ENCODE measurements around the gene MYOZ3. TPM values are rescaled to one million over a fixed set of nuclear protein-coding genes. Genes with fewer than 3 reads are reported as not detected.

Gene MYOZ3
- total RNA-seq, 1 donor from 2014 or later, result 5.5 TPM

DNA sequence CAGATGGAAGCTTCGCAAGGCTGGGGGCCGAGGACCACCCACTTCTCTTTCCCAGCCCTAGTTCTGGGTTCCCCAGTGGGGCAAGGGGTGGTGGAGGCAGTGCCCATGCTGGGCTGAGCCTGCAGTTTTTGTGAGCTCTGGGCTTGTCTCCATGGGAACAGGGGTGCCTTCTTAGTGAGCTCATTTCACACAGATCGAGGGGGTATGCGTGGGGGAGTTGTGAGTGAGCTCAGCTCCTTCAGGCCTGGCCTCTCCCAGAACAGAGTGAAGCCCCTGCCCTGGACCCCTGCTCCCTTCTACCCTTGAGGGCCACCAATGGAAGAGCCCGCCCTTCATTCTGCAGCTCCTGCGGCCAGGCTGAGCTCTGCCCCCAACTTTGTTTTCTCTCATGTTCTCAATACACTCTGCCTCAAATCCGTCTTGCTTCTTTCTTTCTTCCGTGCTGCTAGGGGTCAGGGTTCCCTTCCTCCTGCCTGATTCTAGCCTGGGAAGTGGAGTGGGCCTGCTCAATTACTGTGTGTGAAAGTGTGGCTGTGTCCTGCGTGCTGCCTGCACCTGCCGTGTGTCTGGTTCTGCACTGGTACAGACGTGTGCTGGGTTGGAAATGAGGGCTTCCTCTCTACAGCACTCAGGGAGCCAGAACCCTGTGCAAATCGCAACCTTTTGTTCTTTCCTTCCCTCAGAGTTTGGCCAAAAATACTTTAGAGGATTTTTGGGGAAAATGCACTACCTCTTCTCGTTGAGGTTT, 9.0 kb upstream of the MYOZ3 start:
- intact Hi-C loops (cut with DNase I), result loop anchor here (10.0 kb wide), 1 partner anchor 197 kb away; no protein-coding TSS in a partner anchor
- DNase-seq (ENCODE audit: missing footprints), result no peak
- ATAC-seq, result no peak

DNA sequence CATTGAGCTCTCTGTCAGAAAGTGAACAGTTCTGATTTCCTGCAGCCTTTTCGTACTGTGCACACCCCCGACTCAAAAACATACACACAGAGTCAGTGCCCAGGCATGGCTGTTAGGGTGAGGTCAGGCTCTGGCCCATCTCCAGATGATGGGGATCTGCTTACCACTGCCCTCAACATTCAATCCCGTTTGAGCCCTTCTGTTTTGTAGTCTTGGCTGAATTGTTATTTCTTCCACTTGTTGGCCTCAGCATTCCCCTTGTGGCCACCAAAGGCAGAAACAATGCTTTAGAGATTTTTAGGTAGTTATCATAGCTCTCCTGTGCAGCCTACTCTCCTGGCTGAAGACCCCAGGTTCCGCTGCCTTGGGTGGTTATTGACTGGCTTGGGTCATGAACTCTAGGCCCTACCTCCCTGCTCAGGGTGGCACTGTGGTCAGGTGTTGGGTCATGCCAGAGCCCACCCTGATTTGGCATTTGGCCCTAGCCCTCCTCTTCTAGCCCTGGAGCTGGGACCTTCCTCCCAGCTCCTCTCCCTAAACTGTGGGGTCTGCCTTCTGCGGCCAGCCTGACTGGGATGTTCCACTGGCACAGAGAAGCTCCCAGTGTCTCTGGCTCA, 7.8 kb upstream of the MYOZ3 start:
- DNase-seq (ENCODE audit: missing footprints) (no peak), ATAC-seq (no peak)
- intact Hi-C loops (cut with DNase I), result loop anchor here (10.0 kb wide), 1 partner anchor 198 kb away; no protein-coding TSS in a partner anchor

DNA sequence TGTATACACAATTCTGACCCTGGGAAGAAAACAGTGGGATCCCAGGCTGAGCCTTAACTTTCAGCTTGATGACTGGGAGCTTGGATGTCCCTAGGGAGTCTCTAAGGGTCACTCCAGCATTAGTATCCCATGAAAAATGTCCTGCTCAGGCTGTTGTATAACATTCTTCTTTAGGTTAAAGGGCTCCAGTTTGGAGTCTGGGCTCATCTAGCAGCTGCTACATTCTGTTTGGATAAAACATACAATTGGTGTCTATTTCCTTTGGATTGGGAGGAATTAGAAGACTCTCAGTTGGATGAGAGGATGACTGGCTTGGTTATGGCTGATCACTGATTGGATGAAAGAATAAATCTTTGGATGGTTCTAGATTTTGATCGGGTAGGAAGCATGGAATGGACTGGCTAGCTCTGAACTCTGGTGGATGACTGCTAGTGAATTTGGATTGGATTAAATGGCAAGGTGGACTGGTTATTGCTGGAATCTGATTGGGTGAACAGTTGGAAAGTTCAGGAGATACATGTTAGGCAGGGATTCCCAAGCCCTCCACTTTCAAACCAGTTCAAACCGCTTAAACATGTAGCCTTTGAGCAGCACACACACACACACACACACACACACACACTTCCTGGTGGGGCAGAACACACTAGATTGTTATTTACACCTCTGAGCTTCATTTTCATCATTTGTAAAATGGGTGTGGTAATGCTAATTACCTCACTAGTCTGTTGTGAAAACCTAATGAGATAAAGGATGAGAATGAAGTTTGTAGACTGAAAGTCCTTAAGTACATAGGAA, 7.1 kb upstream of the MYOZ3 start:
- no peak for DNase-seq (ENCODE audit: missing footprints)
- no peak for ATAC-seq
- intact Hi-C loops (cut with DNase I), result loop anchor here (10.0 kb wide), 1 partner anchor 199 kb away; no protein-coding TSS in a partner anchor

DNA sequence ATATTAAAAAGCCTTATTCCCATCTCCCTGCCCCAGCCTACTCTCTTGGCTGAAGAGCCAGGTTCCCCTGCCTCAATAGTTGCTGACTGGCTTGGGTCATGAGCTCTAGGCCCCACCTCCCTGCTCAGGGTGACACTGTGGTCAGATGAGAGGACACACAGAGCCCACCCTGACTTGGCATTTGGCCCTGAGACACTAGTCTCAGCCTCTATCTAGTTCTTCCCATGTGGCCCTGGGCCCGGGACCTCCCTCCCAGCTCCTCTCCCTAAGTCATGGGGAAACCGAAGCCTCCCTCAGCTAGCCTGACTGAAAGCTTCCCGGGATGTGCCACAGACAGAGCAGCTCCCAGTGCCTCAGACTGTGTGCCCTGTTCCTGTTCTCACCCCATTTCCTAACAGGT, 5.8 kb upstream of the MYOZ3 start:
- ATAC-seq (no peak), DNase-seq (ENCODE audit: missing footprints) (no peak)
- intact Hi-C loops (cut with DNase I), result loop anchor here (5.0 to 10.0 kb wide), 2 partner anchors 47 to 200 kb away; partner anchors contain the start of gene RBM22

DNA sequence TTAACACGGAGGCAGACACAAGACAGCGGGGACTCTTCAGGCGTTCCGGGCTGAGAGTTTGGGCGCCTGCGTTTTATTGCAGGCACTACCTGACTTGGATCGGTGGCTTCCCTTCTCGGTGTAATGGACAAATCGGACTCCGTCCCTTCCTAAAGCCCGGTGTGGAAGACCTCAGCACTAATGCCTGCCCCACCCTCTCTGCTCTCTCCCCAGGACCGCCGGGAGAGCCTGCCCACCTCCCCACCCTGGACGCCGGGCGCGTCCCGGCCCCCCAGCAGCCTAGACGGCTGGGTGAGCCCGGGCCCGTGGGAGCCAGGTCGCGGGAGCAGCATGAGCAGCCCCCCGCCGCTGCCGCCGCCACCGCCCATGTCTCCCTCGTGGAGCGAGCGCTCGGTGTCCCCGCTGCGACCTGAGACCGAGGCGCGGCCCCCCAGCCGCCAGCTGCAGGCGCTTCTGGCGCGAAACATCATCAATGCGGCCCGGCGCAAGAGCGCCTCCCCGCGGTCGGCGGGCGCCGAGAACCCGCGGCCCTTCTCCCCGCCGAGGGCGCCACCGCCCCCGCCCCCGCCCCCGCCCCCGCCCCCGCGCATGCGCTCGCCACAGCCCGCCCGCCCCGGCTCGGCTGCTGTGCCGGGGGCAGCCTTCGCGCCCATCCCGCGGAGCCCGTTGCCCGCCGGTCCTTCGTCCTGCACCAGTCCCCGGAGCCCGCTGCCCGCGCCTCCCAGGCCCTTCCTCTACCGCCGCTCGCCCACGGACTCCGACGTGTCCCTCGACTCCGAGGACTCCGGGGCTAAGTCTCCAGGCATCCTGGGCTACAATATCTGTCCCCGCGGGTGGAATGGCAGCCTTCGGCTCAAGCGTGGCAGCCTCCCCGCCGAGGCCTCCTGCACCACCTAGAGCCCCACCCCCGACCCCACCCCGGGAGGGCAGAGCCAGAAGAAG, 4.6 kb upstream of the MYOZ3 start:
- DNase-seq (ENCODE audit: missing footprints) (peak; percentile 88), ATAC-seq (peak; percentile 65)
- intact Hi-C loops (cut with DNase I), result loop anchor here (1.0 to 10.0 kb wide), 4 partner anchors 46 to 202 kb away; partner anchors contain the start of gene RBM22

DNA sequence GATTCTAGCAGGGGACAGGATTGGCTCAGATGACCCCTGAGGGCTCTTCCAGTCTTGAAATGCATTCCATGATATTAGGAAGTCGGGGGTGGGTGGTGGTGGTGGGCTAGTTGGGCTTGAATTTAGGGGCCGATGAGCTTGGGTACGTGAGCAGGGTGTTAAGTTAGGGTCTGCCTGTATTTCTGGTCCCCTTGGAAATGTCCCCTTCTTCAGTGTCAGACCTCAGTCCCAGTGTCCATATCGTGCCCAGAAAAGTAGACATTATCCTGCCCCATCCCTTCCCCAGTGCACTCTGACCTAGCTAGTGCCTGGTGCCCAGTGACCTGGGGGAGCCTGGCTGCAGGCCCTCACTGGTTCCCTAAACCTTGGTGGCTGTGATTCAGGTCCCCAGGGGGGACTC, 2.9 kb upstream of the MYOZ3 start:
- DNase-seq (ENCODE audit: missing footprints) (no peak), ATAC-seq (no peak)
- intact Hi-C loops (cut with DNase I), result loop anchor here (5.0 to 10.0 kb wide), 2 partner anchors 44 to 203 kb away; partner anchors contain the start of gene RBM22

DNA sequence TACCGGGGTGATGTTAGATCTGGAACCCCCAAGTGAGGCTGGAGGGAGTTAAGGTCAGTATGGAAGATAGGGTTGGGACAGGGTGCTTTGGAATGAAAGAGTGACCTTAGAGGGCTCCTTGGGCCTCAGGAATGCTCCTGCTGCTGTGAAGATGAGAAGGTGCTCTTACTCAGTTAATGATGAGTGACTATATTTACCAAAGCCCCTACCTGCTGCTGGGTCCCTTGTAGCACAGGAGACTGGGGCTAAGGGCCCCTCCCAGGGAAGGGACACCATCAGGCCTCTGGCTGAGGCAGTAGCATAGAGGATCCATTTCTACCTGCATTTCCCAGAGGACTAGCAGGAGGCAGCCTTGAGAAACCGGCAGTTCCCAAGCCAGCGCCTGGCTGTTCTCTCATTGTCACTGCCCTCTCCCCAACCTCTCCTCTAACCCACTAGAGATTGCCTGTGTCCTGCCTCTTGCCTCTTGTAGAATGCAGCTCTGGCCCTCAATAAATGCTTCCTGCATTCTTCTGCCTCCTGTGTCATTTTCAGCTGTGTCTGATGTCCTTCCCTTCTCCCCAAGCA, 2.3 kb upstream of the MYOZ3 start:
- no peak for ATAC-seq
- no peak for DNase-seq (ENCODE audit: missing footprints)
- intact Hi-C loops (cut with DNase I), result loop anchor here (5.0 to 10.0 kb wide), 2 partner anchors 44 to 204 kb away; partner anchors contain the start of gene RBM22

DNA sequence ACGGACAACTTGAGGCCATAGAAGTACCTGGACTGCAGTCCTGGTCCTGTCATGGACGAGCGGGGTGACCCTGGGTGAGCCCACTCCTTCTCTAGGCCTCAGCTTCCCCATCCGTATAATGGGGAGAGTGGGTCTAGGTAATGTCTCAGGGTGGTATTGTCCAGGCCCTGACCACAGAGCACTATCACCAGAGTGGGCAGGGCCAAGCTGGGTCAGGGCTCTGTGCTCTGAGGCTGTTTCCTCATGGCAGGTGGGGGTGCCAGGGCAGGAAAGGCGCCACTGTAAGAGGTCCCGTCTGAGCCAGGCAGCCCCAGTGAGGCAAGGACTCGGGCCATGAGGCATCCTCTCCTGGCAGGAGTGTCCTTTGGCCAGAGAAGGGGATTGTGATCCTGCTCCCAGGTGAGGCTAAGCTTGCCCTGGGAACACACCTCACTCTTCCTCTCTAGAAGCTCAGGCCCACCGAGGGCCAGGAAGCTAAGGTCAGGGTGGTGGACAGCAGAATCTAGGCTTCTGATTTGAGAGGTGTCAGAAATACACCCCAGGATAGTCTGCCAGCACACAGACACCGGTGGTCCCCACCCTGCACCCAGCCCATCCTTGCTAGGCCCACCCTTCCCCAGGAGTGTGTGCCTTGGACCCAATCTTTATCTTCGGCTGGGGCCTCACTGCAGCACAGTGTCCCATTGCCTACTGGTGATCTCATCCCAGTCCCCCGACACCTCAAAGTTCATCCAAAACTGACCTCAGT, 1.5 kb upstream of the MYOZ3 start:
- no peak for DNase-seq (ENCODE audit: missing footprints)
- no peak for ATAC-seq
- intact Hi-C loops (cut with DNase I), result loop anchor here (5.0 to 10.0 kb wide), 2 partner anchors 43 to 205 kb away; partner anchors contain the start of gene RBM22

DNA sequence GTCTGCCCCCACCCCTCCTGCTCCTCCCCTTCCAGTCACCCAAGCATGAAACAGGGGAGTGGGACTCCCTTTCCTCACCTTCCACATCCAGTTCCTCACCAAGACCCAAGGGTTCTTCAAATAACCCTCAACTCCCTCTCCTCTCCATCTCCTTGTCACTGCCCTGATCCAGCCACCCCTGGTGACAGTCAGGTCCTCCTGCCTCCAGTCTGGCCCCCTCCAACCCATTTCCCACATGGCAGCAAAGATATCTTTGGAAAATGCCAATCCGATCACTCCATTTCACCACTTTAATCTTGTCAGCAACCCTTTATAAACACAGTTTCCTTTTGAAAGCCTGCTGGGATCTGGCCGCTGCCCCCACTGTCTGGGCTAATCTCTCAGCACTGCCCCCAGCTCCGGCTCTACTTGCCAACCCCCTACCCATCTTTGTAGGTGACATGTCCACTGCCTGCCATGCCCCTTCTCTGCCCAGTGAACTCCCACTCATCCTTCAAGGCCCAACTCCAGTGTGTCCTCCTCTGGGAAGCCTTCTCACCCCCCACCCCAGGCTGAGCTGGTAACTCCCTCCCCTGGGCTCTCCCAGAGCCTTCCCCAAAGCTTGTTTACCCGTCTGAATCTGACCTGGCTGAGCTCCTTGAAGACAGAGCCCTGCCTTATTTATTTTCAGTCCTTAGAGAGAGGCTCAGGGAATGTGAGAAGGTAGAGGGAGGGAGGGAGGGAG, 781 bp upstream of the MYOZ3 start:
- DNase-seq (ENCODE audit: missing footprints), result no peak

DNA sequence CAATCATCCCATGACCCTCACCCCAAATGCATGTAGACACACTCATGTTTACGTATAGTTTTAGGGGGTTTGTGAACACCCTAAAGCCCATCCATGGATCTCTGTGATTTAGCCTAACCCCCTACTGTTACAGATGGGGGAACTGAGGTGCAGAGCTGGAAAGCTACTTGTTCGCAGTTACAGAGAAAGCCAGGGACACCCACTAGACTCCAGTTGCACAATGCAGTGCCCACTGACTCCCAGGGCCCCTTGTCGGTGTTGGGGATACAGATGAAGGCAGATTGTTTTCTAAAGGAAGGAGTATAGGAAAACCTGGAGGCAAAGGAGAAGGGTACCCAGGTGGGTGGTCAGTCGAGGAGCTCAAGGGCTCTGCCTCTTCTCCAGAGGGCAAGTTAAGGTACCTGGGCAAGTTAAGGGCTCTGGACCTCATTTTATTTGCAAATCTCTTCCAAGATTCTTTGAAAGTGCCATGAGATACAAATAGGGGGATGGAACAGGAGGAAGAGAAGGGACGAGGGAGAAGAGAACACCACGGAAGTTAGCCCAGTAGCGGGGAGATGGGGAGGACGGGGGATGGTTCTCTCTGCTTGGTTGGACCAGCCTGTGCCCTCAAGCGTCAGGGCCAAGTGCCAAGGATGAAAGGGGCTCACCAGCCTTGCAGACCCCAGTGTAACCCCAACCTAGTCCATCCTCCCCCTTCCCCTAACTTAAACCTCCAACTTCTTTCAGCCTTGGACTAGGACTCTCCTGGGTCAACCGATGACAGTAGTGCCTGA, 958 bp downstream of the MYOZ3 start:
- intact Hi-C loops (cut with DNase I), result no loop called here
- ATAC-seq (no peak), DNase-seq (ENCODE audit: missing footprints) (no peak)

More for the DNA sequence above, 781 bp upstream of the MYOZ3 start:
- intact Hi-C loops (cut with DNase I), result no loop called here
- ATAC-seq, result no peak

DNA sequence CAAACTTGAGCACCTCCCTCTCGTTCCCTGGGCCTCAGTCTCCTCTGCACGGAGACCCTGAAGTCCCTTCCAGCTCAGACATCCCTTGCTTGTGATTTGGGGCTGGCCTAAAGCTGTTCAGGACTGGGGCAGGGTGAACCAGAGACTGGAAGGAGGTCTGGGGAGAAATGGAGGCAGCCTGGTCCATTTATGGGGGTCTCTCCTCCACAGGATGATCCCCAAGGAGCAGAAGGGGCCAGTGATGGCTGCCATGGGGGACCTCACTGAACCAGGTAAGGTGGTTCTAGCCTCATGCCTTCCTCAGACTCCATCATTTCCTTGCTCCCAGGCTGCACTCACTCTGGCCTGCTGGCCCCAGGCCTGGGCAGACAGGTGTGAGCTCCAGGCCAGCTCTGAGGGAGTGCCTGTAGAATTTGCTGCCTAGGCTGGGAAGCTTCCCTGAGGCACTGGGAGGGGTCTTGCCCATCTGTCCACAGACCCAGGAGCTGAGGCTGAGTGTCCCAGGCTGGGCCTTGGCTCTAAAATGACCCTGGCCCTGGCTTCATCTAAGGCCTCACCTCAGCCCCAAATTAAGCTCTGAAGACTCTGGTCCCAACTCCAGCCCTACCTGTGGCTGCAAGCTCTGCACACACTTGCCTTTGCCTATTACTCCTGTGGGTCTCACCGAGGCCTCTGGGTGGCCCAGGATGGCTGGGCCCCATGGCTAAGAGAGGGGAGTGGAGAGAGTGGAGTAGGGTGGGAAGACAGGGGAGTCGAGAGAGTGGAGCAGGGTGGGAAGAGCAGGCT, 1.9 kb downstream of the MYOZ3 start:
- no peak for ATAC-seq
- no peak for DNase-seq (ENCODE audit: missing footprints)
- intact Hi-C loops (cut with DNase I), result no loop called here

DNA sequence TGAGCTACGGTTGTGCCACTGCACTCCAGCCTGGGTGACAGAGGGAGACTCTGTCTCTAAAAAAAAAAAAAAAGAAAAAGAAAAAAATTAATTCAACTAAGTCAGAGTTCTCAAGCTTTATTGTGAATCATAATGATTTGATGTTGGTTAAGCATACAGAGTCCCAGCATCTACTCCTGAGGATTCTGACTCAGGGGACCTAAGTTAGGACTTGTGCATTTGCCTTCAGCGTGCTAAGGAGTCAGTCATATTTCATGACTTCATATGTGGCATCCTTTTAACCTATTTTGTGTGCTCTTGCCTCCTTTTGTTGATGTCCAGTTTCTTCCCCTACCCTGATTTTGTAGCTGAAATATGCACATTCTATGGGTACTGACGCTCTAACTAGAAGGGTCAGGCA, 2.9 kb downstream of the MYOZ3 start:
- intact Hi-C loops (cut with DNase I), result no loop called here
- no peak for ATAC-seq
- no peak for DNase-seq (ENCODE audit: missing footprints)

DNA sequence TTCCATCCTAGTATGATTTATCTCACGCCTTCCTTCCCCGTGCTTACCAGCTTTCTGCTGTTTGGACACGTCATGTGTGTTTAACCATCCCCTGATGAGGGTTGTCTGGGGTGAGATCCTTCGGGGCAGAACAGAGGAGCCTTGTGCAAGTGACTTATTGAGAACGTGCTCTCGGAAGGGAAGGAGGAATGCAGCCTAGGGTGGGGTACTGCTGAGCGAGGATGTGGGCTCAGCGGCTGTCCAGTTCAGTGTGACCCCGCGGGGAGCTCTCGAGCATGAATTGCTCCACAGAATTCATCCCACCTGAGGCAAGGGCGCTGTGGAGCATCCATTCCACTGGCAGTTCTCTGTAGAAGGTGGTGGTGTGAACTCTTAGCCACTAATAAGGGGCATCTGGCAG, 4.0 kb downstream of the MYOZ3 start:
- intact Hi-C loops (cut with DNase I), result no loop called here
- DNase-seq (ENCODE audit: missing footprints) (no peak), ATAC-seq (no peak)

DNA sequence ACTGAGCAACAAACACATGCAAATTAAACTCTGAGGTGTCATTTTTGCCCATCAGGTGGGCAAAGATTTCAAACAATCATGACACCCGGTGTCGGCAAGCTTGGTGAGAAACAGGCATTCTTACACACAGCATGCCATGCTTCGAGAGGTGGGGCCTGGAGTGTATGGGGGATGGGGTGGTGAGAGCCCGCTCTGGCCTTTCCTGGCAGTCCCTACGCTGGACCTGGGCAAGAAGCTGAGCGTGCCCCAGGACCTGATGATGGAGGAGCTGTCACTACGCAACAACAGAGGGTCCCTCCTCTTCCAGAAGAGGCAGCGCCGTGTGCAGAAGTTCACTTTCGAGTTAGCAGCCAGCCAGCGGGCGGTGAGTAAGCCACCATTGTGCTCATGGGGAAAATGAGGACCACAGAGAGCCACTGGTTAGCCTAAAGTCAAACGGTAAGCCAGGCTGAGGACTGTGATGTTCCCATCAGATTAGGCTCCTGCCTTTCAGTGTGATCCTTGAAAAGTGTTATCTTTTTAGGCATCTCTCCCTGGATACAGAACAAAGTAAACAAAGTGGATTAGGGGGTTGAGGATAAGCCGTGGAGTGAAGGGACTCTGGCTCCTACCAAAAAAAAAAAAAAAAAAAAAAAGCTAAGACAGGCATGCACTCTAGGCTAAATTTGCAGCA, 9.4 kb downstream of the MYOZ3 start:
- ATAC-seq, result no peak
- intact Hi-C loops (cut with DNase I), result loop anchor here (5.0 kb wide), 1 partner anchor 108 kb away; no protein-coding TSS in a partner anchor

DNA sequence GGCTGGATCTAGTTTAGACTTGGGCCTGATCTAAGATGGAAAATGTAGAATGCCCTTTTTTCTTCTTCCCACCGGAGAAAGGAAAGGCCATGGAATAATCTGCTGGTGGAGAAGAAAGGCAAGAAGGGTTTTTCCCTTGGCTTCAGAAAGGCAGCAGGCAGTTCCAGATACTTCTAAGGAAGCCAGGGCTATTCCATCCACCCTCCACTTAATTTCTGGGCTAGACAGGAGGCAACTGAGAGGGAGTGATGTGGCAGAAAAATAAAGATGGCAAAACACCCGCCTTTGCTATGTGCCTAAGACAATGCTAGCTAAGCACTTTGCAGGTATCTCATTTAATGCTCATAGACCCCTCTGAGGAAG, 9.9 kb downstream of the MYOZ3 start:
- ATAC-seq (no peak), DNase-seq (ENCODE audit: missing footprints) (no peak)
- intact Hi-C loops (cut with DNase I), result loop anchor here (5.0 kb wide), 1 partner anchor 109 kb away; no protein-coding TSS in a partner anchor

More for the DNA sequence above, 9.4 kb downstream of the MYOZ3 start:
- DNase-seq (ENCODE audit: missing footprints), result no peak
